ENCODE measurements around the gene RYR3.
A peak's percentile ranks its signal among the peaks of the same experiment; 100 is the strongest.

RYR3 gene

DNA sequence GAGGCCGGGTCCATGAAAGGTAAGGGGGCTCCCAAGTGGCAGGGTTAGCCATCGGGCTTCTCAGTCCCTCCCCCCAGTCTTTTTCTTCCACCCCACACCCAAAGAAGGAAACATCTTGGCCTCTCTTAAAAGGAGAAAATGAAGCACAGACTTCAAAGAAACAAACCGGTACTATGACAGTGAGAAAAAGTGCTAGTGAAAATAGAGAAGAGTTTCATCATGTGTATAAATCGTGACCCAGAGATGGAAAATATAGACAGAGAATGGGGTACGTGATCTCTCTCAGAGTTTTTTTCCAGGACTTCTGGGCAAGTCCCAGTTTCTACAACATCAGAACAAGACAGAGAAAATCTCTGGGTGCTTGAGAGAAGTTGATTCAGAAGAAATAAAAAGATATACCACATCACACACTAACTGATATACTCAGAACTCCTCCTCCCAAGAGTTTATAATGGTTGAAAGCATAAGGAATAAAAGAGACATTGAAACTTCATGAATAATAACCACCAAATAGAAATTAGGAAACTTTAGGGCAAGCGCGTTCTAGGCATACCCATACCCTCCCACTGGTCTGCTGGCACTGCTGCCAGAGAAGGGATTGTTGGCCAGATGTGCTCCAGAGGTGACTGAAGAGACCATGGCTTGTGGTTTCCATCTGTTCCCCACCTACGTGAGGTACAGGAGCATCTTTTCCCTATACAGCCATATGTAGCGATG, 338.6 kb downstream of the RYR3 start:
- no peak for DNase-seq (ENCODE audit: low spot score)

DNA sequence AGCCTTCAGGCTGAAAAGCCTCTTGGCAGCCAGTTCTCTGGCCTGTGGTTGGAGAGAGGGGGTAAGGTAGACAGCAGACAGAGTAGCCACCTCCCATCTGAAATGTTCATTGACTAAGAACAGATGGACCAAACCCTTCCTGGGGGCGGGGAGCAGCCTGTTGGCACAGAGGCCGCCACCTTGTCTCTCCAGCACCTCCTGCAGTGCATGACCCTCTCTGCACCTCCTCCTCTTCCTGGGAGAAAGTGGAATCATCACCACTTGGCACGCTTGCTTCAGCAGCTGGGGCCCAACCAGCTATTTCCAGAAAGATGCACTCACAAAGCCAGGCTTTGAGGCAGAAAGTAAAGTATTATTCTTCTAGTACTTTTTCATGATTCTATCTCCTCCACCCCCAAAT, 344.1 kb downstream of the RYR3 start:
- no peak for DNase-seq (ENCODE audit: low spot score)

DNA sequence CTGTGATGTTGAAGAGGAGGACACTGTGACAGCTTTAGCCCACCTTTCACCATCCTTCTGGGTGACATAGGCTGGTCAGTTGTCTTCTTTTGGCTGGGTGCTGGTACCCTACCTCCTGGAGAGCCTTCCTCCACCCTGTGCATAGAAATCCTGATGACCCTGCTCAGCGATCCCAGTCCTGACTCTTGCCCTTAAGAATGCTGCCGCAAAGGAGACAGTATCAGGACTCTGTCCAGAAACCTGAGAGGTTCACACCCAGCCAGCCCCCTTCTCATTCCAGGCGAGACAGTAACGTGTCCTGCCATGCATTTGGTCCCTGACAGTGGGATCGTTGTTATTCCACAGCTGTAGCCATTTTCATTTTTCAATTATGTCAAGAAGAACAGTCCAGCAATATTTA, 344.7 kb downstream of the RYR3 start:
- no peak for DNase-seq (ENCODE audit: low spot score)

DNA sequence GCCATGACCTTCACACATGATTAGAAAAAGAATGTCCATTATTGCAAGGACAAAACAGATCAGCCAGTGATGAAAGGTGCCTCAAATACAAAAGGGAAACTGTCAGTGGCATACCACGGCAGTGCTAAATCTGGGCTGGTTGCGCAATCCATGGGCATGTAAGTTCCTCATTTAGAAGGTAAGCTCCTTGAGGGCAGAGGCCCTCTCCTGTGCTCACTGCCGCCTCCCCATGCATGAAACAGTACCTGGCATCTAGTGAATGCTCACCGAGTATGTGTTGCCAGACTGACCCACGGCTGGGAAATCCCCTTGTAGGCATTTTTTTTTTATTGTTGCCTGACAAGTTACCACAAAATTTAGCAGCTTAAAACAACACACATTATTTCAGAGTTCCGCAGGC, 345.4 kb downstream of the RYR3 start:
- no peak for DNase-seq (ENCODE audit: low spot score)

DNA sequence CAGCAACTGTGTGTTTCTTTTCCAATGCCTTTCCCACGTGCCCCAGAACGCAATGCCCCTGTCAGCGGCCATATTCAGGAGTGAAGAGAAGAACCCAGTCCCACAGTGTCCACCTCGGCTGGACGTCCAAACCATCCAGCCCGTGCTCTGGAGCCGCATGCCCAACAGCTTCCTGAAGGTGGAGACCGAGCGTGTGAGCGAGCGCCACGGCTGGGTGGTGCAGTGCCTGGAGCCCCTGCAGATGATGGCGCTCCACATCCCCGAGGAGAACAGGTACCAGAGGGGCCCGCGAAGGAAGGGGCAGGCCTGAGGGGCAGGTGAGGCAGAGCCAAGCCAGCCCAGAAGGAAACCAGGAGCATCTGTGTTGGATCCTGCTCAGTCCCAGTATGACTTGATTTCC, 349.4 kb downstream of the RYR3 start:
- no peak for DNase-seq (ENCODE audit: low spot score)

DNA sequence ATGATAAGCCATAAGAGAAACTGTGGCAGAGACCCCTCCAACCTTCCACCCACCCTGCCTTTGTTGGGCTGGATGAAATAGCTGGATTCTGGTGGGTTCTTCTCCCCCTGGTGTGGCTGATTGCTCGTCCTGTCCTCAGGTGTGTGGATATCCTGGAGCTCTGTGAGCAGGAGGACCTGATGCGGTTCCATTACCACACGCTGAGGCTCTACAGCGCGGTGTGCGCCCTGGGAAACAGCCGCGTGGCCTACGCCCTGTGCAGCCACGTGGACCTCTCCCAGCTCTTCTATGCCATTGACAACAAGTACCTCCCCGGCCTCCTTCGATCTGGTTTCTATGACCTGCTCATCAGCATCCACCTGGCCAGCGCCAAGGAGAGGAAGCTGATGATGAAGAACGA, 351.2 kb downstream of the RYR3 start:
- no peak for DNase-seq (ENCODE audit: low spot score)

DNA sequence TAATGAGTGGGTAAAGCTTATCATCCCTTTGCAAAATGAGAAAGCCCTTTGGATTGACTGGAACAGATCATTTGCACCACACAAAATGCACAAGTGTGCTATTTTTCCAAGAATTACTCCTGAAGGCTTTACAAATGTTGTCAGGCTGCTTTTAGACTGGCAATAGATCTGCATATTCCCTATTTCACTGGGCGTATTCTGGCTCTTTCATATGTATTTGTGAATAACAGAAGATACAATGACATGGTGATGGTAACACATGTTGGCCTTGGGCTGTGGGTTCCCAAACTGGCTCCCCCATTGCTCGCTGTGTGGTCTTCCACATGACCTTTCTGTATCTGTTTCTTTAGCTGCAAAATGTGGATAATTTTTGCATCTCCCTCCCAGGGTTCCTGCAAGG, 354.2 kb downstream of the RYR3 start:
- DNase-seq (ENCODE audit: low spot score) = no peak

DNA sequence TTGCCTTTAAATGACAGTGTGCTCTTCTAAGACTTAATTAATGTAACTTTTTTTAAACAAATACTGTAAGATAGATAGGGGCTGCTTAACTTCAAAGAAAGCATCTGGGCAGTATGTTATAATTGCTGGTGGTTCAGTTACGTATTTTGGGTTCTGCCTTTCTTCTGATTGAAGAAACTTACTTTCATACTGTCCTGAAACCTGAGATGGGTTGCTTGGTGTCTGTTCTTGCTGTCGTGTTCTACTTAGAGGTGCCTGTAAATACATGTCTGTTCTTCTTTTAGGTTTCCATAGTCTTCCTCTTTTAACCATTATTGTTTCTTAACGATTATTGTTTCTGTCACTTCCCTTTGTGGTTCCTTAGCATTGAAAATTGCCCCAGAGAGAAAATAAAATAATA, 359.8 kb downstream of the RYR3 start:
- DNase-seq (ENCODE audit: low spot score) = no peak

DNA sequence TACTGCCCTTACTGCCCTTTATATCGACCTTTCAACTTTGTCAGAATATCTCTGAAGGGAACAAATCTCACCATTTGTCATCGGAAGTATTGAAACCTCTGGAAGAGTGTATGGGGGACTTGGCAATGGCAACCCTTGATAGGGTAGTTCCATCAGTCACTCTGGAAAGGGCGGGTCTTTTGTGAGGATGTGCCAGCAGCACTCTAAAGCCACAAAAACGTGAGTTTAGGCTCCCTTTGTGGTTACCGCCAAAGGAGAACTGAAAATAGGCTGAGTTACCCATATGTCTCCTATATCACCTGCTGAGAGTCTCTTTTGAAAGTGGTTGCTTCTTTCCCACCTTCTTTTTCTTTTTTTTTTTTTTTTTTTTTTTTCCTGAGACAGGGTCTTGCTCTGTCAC, 360.7 kb downstream of the RYR3 start:
- DNase-seq (ENCODE audit: low spot score) = no peak

DNA sequence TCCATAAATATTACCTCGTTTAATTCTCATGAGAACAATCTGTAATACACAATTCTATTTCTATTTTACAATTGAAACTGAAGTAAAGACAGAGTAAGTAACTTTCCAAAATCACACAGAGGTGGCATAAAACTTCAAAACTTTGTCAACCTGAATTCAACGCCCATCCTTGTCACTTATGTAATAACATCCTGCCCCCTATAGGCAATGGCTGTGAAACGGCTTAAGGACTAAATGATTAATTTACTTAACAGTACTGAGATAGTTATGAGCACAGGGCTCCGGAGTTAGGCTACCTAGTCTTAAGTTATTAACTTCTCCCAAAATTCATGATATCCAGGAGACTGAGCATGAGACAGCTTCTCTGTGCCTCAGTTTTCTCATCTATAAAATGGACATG, 364.5 kb downstream of the RYR3 start:
- no peak for DNase-seq (ENCODE audit: low spot score)

DNA sequence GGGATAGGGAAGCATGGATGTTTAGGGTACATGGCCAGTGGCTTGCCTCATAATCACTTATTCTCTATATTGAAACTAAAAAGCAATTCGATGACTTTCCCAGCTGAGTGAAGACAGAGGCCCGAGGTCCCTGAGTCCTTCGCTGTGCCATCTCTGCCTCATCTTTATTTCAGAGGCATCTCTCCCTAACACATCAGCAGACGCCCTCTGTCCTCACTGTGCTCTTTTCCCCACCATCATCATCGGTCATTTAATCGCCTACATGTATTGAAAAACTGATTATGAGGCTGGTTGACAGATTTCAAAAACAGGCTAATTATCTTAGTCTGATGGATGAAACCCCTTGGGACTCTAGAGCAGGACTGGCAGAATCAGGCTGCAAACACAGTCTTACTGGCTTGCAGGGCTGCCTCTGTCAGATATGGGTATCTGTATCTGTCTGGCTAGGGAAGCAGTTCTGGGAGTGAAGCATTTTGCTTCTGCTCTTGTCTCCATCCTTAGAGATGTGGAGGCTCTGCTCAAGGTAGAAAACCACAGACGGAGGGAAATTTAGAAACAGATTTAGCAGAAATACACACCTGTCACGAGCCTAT, 366.6 kb downstream of the RYR3 start:
- no peak for DNase-seq (ENCODE audit: low spot score)

DNA sequence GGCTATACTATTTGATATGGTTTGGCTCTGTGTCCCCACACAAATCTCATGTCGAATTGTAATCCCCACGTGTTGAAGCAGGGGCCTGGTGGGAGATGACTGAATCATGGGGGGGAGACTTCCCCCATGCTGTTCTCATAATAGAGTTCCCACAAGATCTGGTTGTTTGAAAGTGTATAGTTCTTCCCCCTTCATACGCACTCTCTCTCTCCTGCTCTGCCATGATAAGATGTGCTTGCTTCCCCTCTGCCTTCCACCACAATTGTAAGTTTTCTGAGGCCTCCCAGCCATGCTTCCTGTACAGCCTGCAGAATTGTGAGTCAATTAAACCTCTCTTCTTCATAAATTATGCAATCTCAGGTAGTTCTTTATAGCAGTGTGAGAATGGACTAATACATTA, 367.4 kb downstream of the RYR3 start:
- no peak for DNase-seq (ENCODE audit: low spot score)

DNA sequence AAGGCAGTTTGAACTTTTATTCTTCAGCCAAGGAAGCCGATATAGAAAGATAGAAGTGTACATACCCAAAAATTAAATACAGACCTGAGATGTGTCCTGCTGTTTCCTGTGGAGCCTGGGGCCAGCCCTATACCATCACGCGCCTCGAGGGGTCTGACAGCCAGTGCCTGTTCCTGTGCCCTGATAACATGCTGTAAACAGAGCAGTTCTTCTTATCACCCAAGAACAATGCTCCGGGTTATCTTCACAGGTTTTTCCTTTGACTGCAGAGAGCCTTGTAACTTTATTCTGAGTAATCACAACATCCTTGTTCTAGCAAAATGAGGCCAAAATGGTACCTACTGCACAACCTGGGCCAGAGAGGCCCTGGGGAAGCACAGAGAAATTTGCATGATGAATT, 367.8 kb downstream of the RYR3 start:
- DNase-seq (ENCODE audit: low spot score) = no peak

DNA sequence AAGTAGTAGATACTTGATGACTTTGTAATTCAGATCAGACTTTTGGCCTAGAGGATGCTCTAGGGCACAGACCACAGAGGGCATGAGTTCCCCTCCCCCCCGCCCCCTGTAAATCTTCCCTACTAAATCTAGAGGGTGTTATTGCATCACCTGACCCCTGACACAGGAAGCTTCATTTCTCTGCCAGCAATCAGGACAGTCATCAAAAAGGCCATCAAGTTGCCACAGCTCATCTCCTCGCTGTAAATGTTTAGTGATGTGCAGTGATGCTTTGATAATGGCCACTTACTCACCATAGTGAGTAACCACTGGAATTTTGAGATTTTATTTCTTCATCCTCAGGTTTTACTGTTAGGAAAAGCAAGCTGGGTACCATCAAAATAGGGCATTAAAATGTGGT, 368.3 kb downstream of the RYR3 start:
- no peak for DNase-seq (ENCODE audit: low spot score)

DNA sequence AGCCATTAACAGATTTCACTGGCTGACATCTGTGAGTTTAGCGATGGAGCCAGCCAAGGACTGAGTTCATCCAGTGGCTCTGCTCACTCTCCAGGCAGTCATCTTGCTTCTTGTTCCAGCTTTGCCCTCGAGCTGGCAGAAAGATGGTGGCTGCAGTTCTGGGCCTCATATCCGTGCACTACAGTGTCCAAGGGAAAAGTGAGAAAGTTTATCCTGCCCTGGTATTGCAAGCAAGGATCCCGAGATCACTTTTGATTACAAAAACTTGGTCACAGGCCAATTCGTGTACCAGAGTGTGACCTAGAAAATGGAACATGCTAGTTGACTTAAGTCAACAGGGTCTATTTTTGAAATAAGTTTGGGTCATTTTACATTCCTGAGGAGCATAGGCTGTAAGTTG, 369.6 kb downstream of the RYR3 start:
- DNase-seq (ENCODE audit: low spot score) = no peak

DNA sequence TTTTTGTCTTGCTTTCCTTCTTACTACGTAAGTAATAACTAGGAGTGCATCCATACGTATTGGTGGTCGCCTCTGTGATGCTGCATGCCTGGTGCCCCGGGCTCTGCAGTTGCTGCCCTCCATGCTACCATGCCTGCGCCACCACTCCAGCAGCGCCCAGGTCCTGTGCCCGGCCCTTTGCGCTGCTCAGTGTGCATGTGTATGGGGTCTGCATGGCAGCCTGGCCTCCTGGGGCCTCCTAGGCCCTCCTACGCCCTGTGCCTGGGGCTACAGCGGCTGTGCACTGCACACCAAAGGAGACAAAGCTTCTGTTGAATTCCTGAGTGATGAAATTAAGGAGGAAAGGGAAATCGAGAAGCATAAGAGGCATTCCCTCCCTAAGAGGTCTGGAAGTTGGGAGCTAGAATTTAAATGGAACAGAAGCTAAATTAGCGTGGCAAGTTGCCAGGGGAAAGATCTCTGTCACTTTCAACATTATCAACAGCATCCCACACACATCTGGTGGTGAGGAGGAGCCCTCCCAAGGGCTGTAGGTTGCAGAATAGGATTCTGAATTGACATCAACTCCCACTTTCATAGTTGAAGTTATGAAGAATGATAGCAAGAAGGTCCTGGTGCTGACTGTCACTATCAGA, 382.5 kb downstream of the RYR3 start:
- DNase-seq (ENCODE audit: low spot score) = no peak

DNA sequence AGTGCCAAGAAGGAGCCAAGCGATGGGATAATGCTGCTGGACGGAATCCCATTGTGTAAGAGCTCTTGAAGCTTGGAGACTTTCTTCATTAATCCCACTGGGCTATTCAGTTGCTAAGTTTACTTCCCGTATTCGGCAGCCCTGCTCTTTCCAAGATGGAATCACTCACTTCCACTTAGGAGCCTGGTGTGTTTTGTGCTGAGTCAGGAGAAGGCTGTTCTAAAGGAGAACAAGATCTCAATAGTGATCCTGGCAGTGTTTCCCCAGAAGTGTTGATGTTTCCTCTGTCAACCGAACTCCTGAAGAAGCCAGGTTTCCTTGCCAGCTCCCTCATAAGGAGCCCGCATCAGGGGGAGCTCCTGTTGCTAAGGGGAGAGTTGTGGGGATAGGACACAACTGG, 387.4 kb downstream of the RYR3 start:
- DNase-seq (ENCODE audit: low spot score) = no peak

DNA sequence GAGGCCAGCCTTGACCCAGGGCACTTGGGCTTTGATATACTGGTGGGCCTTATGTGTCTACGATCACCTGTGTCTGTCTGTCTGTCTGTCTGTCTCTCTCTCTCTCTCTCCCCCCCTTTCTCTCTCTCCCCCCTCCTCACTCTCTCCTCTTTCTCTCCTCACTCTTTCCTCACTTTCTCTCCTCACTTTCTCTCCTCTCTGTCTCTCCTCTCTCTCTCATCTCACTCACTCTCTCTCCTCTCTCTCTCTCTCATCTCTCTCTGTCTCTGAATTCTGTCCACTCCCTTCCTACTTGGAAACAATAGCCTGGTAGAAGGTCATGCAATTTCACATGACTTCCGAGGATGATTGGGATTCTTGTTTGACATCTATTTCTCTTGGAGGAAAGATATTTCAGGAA, 388.4 kb downstream of the RYR3 start:
- DNase-seq (ENCODE audit: low spot score) = no peak

DNA sequence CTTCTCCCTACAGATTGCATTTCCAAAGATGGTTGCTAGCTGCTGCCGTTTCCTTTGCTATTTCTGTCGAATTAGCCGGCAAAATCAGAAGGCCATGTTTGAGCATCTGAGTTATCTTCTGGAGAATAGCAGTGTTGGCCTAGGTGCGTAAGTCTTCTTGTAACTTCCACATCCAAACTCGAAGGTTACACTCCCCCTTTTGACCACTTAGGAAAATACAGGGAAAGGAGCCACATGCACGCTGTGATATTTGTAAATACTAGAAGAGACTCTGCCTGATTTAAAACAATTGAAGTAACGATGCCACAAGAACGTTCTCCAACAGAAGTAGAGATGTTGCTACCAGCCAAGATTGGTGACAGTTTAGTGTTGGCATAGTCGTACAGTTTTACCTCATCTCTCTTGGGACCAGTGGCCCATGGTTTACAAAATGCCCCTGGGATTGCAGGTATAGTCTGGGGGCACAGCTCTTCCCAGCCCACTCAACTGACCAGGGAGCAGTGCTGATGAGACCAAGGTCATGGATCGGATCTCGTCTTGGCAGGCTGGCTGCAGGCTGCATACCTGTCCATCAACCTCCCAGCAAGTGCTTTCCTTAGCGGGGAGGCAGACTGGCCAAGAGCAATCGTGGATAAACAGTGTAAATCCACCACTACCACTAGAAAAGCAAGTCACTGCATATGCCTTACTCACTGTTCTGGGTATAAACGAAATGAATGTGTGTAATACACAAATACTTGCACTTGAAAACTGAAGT, 389.1 kb downstream of the RYR3 start:
- DNase-seq (ENCODE audit: low spot score) = no peak

DNA sequence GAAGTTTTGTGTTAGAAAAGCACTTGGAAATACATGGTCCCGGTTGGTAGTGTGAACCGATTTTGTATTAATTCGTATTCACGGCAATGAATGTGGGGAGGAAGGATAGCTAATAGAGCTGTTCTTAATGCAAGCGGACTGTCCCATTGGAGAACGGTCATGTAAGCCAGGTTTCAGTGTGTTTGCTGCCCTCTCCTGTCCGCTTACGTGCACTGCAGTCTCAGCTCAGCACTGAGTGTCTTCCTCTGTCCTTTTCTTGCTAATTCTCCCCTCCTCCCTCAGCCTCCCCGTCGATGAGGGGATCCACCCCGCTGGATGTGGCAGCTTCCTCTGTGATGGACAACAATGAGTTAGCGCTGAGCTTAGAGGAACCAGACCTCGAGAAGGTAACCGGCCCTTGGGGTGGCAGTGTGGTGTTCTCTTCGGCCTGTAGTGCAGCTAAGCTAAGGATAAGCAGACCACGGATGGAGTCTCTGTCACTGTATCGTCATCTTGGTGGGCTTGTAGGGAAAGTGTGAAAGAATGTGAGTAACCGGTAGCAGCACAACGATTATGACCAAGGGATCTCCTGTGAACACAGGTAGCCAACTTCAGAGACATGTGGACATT, 390.0 kb downstream of the RYR3 start:
- DNase-seq (ENCODE audit: low spot score) = peak; percentile 51

DNA sequence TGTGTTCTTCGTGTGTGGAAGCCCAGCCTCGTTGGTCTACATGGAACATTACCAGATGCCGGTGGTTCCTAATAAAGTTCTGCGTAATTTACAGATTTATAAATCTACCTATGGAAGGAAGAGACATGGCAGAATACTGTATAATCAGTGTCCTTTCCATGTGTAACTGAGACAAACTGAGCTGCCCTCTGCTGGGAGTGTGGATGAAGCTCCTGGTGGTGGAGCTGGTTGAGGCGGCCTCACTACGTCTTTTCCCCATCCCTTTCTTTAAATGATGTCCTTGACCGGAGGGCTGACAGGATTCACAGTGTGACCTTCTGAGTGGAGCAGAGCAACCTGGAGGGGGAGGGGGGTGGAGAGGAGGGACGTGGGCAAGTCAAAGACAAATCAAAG, 390.5 kb downstream of the RYR3 start:
- DNase-seq (ENCODE audit: low spot score) = no peak

DNA sequence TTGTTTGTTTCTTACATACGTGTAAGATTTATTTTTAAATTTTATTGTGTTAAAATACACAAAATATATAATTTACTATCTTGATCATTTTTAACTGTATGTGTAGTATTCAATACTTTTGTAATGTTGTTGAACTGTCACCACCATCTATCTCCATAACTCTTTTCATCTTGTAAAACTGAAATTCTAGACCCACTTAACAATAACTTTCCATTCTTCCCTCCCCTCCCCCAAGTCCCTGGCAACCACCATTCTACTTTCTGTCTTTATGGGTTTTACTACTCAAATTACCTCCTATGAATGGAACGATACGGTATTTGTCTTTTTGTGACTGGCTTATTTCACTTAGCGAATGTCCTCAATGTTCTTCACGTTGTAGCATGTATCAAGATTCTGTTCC, 395.4 kb downstream of the RYR3 start:
- no peak for DNase-seq (ENCODE audit: low spot score)

DNA sequence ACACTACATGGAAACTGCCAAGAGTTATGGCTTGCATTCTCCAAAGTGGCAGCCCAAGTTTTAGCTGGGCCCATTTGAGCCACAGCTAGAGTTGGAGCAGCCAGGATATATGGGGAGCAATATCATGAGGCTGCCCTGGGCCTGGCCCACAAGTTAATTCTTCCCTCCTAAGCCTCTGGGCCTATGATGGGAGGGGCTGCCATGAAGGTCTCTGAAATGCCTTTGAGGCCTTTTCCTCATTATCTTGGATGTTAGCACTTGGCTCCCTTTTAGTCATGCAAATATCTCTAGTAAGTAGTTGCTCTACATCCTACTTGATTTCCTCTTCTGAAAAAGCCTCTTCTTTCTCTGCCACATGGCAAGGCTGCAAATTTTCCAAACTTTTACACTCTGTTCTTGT, 400.0 kb downstream of the RYR3 start:
- DNase-seq (ENCODE audit: low spot score) = no peak
